Mesenchymal stem cell (in vitro differentiated cells and primary cell): Measurements from ENCODE around the gene LYPD6B.

Experiments
- DNase-seq: peaks from one replicate; pipeline ENCODE4 v3.0.0-alpha.2; 2013
- H2AFZ ChIP-seq: one replicate; pipeline ENCODE4 v1.6.1; 2013; ENCODE audit warnings: low read depth, mild to moderate bottlenecking, control low read depth, inconsistent platforms, low read length, moderate library complexity
- H2AK5ac ChIP-seq: 2 replicates; pipeline ENCODE4 v1.6.1; 2013; ENCODE audit warnings: low read length, moderate library complexity, mild to moderate bottlenecking, inconsistent platforms; ENCODE audit not compliant: severe bottlenecking
- H2BK120ac ChIP-seq: one replicate; pipeline ENCODE4 v1.6.1; 2013; ENCODE audit warnings: low read depth, mild to moderate bottlenecking, inconsistent platforms, low read length, moderate library complexity
- H2BK12ac ChIP-seq, 2 experiments: one replicate each; pipeline ENCODE4 v1.6.1; 2013; ENCODE audit warnings: inconsistent platforms in 2 of 2, low read length in 2 of 2, mild to moderate bottlenecking in 2 of 2, moderate library complexity in 2 of 2, control low read depth in 1 of 2
- H2BK15ac ChIP-seq: one replicate; pipeline ENCODE4 v1.6.1; 2013; ENCODE audit warnings: mild to moderate bottlenecking, low read depth, inconsistent platforms; ENCODE audit not compliant: poor library complexity, severe bottlenecking
- H2BK5ac ChIP-seq: 2 replicates; pipeline ENCODE4 v1.6.1; 2013; ENCODE audit warnings: low read depth, mild to moderate bottlenecking, low read length, control low read depth, inconsistent platforms; ENCODE audit not compliant: poor library complexity, severe bottlenecking
- H3K14ac ChIP-seq, 2 experiments: one replicate each; pipeline ENCODE4 v1.6.1; 2013; ENCODE audit warnings: inconsistent platforms in 2 of 2, low read length in 2 of 2, control low read depth in 1 of 2, mild to moderate bottlenecking in 1 of 2, moderate library complexity in 1 of 2
- H3K18ac ChIP-seq, 2 experiments: one replicate each; pipeline ENCODE4 v1.6.1; 2013; ENCODE audit warnings: inconsistent platforms in 2 of 2, low read length in 2 of 2, control low read depth in 1 of 2, low read depth in 1 of 2, mild to moderate bottlenecking in 1 of 2
- H3K23ac ChIP-seq, 2 experiments: one replicate each; pipeline ENCODE4 v1.6.1; 2013; ENCODE audit warnings: inconsistent platforms in 2 of 2, low read length in 2 of 2, mild to moderate bottlenecking in 2 of 2, moderate library complexity in 2 of 2, control low read depth in 1 of 2
- H3K27ac ChIP-seq: 2 replicates; pipeline ENCODE4 v1.5.1; 2013; ENCODE audit warnings: mild to moderate bottlenecking, moderate library complexity, low read length, control low read depth, inconsistent platforms; ENCODE audit not compliant: poor library complexity, severe bottlenecking
- H3K27me3 ChIP-seq, 2 experiments: 2 replicates each; pipeline versions ENCODE4 v1.6.1 to v1.7.0; 2013; ENCODE audit warnings: low read length in 2 of 2, mild to moderate bottlenecking in 2 of 2, moderate library complexity in 2 of 2, control low read depth in 1 of 2, inconsistent platforms in 1 of 2; ENCODE audit not compliant: control insufficient read depth in 1 of 2, insufficient read depth in 1 of 2
- H3K36me3 ChIP-seq, 2 experiments: 2 replicates each; pipeline versions ENCODE4 v1.6.1 to v1.7.0; 2013; ENCODE audit warnings: low read length in 2 of 2, control low read depth in 1 of 2, inconsistent platforms in 1 of 2, low read depth in 1 of 2, mild to moderate bottlenecking in 1 of 2; ENCODE audit not compliant: insufficient read depth in 2 of 2, control insufficient read depth in 1 of 2
- H3K4ac ChIP-seq, 2 experiments: one replicate each; pipeline ENCODE4 v1.6.1; 2013; ENCODE audit warnings: inconsistent platforms in 2 of 2, low read length in 2 of 2, mild to moderate bottlenecking in 2 of 2, moderate library complexity in 2 of 2, control low read depth in 1 of 2, low read depth in 1 of 2
- H3K4me1 ChIP-seq: 2 replicates; pipeline ENCODE4 v1.6.1; 2013; ENCODE audit warnings: low read depth, low read length, control low read depth; ENCODE audit not compliant: control insufficient read depth, insufficient read depth
- H3K4me2 ChIP-seq: 2 replicates; pipeline ENCODE4 v1.6.1; 2013; ENCODE audit warnings: low read length, mild to moderate bottlenecking, inconsistent platforms; ENCODE audit not compliant: poor library complexity, severe bottlenecking
- H3K4me3 ChIP-seq, 2 experiments: 2 replicates each; pipeline versions ENCODE4 v1.5.1 to v1.7.0; 2013; ENCODE audit warnings: low read length in 2 of 2, mild to moderate bottlenecking in 2 of 2, control low read depth in 1 of 2, low read depth in 1 of 2; ENCODE audit not compliant: insufficient read depth in 1 of 2
- H3K79me1 ChIP-seq: replicated peaks from 2 replicates; pipeline ENCODE4 v1.6.1; 2013; ENCODE audit warnings: mild to moderate bottlenecking, control low read depth, low read length, inconsistent platforms; ENCODE audit not compliant: poor library complexity, severe bottlenecking
- H3K9ac ChIP-seq: 2 replicates; pipeline ENCODE4 v1.7.0; 2013; ENCODE audit warnings: mild to moderate bottlenecking, low read length, moderate library complexity
- H3K9me3 ChIP-seq: 2 replicates; pipeline ENCODE4 v1.7.0; 2013; ENCODE audit warnings: mild to moderate bottlenecking, low read length; ENCODE audit not compliant: control insufficient read depth
- H4K8ac ChIP-seq: one replicate; pipeline ENCODE4 v1.6.1; 2013; ENCODE audit warnings: inconsistent platforms, mild to moderate bottlenecking, low read length, moderate library complexity
- H4K91ac ChIP-seq: one replicate; pipeline ENCODE4 v1.6.1; 2013; ENCODE audit warnings: mild to moderate bottlenecking, low read length, inconsistent platforms
- WGBS: methylation state at CpG from one replicate; pipeline ENCODE4 v1.1.7; 2013; ENCODE audit warnings: mixed read lengths; 5-methylcytosine and 5-hydroxymethylcytosine counted together

The LYPD6B gene

DNA sequence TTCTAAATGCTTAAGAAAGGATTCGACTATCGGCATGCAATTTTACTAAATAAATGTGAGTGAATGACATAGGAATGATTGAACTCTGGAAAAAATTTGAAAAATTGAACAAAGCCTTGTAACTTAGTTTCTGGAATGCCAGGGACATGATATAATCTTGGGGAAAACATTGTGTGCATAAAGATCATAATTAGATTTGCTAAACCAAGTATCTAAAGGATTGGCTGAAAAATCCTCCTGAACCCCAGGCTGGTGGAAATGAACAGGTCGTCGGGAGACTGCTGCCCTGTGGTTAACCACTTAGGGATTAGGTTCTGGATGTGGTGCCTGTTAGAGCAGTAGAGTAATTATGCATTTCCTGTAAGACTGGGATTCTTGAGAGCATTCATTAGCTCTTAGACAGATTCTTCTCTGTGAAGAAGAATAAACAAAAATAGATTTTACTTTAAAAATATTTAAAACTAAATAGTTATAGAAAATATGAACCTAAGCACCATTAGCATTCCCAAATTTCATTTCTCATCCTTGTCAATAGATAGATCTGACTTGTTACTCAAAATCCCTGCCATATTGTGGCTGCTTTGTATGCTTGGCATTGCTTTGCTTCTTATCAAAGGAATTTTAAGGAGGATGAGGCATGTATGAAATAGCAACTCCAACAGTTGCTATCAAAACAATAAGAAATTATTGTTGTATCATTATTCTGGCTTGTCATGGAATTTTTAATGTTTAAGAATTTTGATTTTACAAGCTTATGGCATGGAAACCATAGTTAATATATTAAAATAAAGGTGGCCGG lies 55.9 kb downstream of the LYPD6B start:
- H2BK12ac ChIP-seq, result no peak overlapping the region
- 37% methylated on average over 5 of the region's 5 CpGs for WGBS
- H2AK5ac ChIP-seq, result no peak overlapping the region
- no peak overlapping the region for H2BK15ac ChIP-seq
- no peak overlapping the region for H2AFZ ChIP-seq
- H3K36me3 ChIP-seq, result no peaks in the 10 kb centered on the region
- peak; percentile 78 for DNase-seq
- no peak overlapping the region for H3K9ac ChIP-seq
- no peak overlapping the region for H3K14ac ChIP-seq
- H2BK120ac ChIP-seq, result no peak overlapping the region
- no peak overlapping the region for H3K4me3 ChIP-seq
- no peaks in the 10 kb centered on the region for H3K79me1 ChIP-seq
- H3K18ac ChIP-seq, result no peak overlapping the region
- peak overlapping the region; percentile 15 for H3K27ac ChIP-seq
- H3K23ac ChIP-seq, result no peak overlapping the region
- no peaks in the 10 kb centered on the region for H3K4me1 ChIP-seq
- no peak overlapping the region for H3K4me2 ChIP-seq
- H3K9me3 ChIP-seq, result no peaks in the 10 kb centered on the region
- H2BK5ac ChIP-seq, result no peak overlapping the region
- H3K4ac ChIP-seq, result no peak overlapping the region
- no peak overlapping the region for H4K91ac ChIP-seq
- H3K27me3 ChIP-seq, result peaks cover 0 to 42% of the 10 kb centered on the region in 2 experiments
- H4K8ac ChIP-seq, result no peak overlapping the region

- no peak overlapping the region for H3K4me3 ChIP-seq
- H3K18ac ChIP-seq, result no peak overlapping the region
- peak; percentile 88 for DNase-seq
- no peak overlapping the region for H2AFZ ChIP-seq
- H3K9ac ChIP-seq, result no peak overlapping the region
- H3K36me3 ChIP-seq, result no peaks in the 10 kb centered on the region
- H4K8ac ChIP-seq, result no peak overlapping the region
- 0% methylated on average over 2 of the region's 2 CpGs for WGBS
- H2BK120ac ChIP-seq, result no peak overlapping the region
- no peak overlapping the region for H3K14ac ChIP-seq
- H3K27me3 ChIP-seq, result peaks cover 0 to 43% of the 10 kb centered on the region in 2 experiments
- no peak overlapping the region for H3K4ac ChIP-seq
- no peak overlapping the region for H2BK5ac ChIP-seq
- no peak overlapping the region for H3K4me2 ChIP-seq
- no peak overlapping the region for H2BK12ac ChIP-seq
- H2BK15ac ChIP-seq, result no peak overlapping the region
- H3K27ac ChIP-seq, result no peak overlapping the region
- no peak overlapping the region for H2AK5ac ChIP-seq
- no peak overlapping the region for H3K23ac ChIP-seq
- no peaks in the 10 kb centered on the region for H3K4me1 ChIP-seq
- no peak overlapping the region for H4K91ac ChIP-seq
- no peaks in the 10 kb centered on the region for H3K79me1 ChIP-seq
- no peaks in the 10 kb centered on the region for H3K9me3 ChIP-seq
These were observed 60.2 kb downstream of the LYPD6B start for GRCh38 chr2:149098701-149099100.

GRCh38 chr2:149099298-149099697 lies 60.8 kb downstream of the LYPD6B start:
- Histone ChIP-seq H3K23ac (no peak overlapping the region), H3K9me3 (no peaks in the 10 kb centered on the region), H3K4me3 (no peak overlapping the region), H2AK5ac (no peak overlapping the region), H2BK12ac (peak overlapping the region in 1 of 2 experiments; percentile 76), H2BK15ac (no peak overlapping the region), H4K91ac (peak overlapping the region; percentile 94), H4K8ac (peak overlapping the region; percentile 4), H3K27me3 (peaks cover 0 to 41% of the 10 kb centered on the region in 2 experiments), H3K4me1 (no peaks in the 10 kb centered on the region), H2BK120ac (no peak overlapping the region), H3K14ac (no peak overlapping the region), H3K36me3 (no peaks in the 10 kb centered on the region), H3K4ac (peak overlapping the region; percentile 64 to 69), H2BK5ac (no peak overlapping the region), H3K79me1 (no peaks in the 10 kb centered on the region), H2AFZ (no peak overlapping the region), H3K4me2 (no peak overlapping the region), H3K9ac (no peak overlapping the region), H3K27ac (no peak overlapping the region), H3K18ac (peak overlapping the region; percentile 35 to 58)
- DNase-seq, result no peak
- 63% methylated on average over 3 of the region's 3 CpGs for WGBS

- Histone ChIP-seq H2BK12ac (peak overlapping the region; percentile 18 to 66), H2BK120ac (no peak overlapping the region), H3K23ac (no peak overlapping the region), H3K9ac (no peak overlapping the region), H4K91ac (peak overlapping the region; percentile 34), H3K14ac (no peak overlapping the region), H2BK5ac (no peak overlapping the region), H3K27me3 (peaks cover 0 to 33% of the 10 kb centered on the region in 2 experiments), H2AFZ (no peak overlapping the region), H3K9me3 (peaks cover 6% of the 10 kb centered on the region), H3K4me1 (no peaks in the 10 kb centered on the region), H4K8ac (no peak overlapping the region), H2AK5ac (no peak overlapping the region), H3K4me3 (no peak overlapping the region), H3K4ac (peak overlapping the region in 1 of 2 experiments; percentile 70), H2BK15ac (peak overlapping the region; percentile 90), H3K18ac (no peak overlapping the region), H3K4me2 (no peak overlapping the region), H3K79me1 (no peaks in the 10 kb centered on the region), H3K27ac (no peak overlapping the region), H3K36me3 (no peaks in the 10 kb centered on the region)
- DNase-seq, result no peak
- WGBS, result 90% methylated on average over 12 of the region's 12 CpGs
These were observed 62.5 kb downstream of the LYPD6B start for GRCh38 chr2:149100739-149101699.
